ENCODE results near the gene ACSL4.
"Not testable (repeated sequence)": the region's sequence is repeated elsewhere in the genome, so short reads cannot be mapped to it uniquely, and the experiment has no call there.

ACSL4 gene

GRCh38 chrX:109671170-109671569, 61.9 kb downstream of the ACSL4 start:
- DNase-seq (ENCODE audit: low spot score), result not testable (repeated sequence)

- no peak for DNase-seq (ENCODE audit: low spot score)
Measured at GRCh38 chrX:109667986-109668385, 65.1 kb downstream of the ACSL4 start.

- no peak for DNase-seq (ENCODE audit: low spot score)
Measured at GRCh38 chrX:109660435-109661143, 72.5 kb downstream of the ACSL4 start.

GRCh38 chrX:109658391-109658790, 74.7 kb downstream of the ACSL4 start:
- no peak for DNase-seq (ENCODE audit: low spot score)

GRCh38 chrX:109657364-109657763, 75.7 kb downstream of the ACSL4 start:
- not testable (repeated sequence) for DNase-seq (ENCODE audit: low spot score)

- no peak for DNase-seq (ENCODE audit: low spot score)
Measured at GRCh38 chrX:109656774-109657173, 76.3 kb downstream of the ACSL4 start.

- no peak for DNase-seq (ENCODE audit: low spot score)
Measured at GRCh38 chrX:109655502-109656201, 77.4 kb downstream of the ACSL4 start.

- DNase-seq (ENCODE audit: low spot score), result no peak
Measured at GRCh38 chrX:109654516-109655109, 78.4 kb downstream of the ACSL4 start.

GRCh38 chrX:109644671-109645070, 88.4 kb downstream of the ACSL4 start:
- DNase-seq (ENCODE audit: low spot score), result not testable (repeated sequence)

- no peak for DNase-seq (ENCODE audit: low spot score)
Measured at GRCh38 chrX:109643687-109644086, 89.4 kb downstream of the ACSL4 start.

GRCh38 chrX:109638158-109638557, 94.9 kb downstream of the ACSL4 start:
- DNase-seq (ENCODE audit: low spot score), result no peak

- DNase-seq (ENCODE audit: low spot score), result not testable (repeated sequence)
Measured at GRCh38 chrX:109637477-109637876, 95.6 kb downstream of the ACSL4 start.

- peak; percentile 11 for DNase-seq (ENCODE audit: low spot score)
Measured at GRCh38 chrX:109635146-109635545, 97.9 kb downstream of the ACSL4 start.

GRCh38 chrX:109632906-109633504, 100.1 kb downstream of the ACSL4 start:
- DNase-seq (ENCODE audit: low spot score), result peak; percentile 5

GRCh38 chrX:109629310-109629709, 103.7 kb downstream of the ACSL4 start:
- DNase-seq (ENCODE audit: low spot score), result no peak

- DNase-seq (ENCODE audit: low spot score), result no peak
Measured at GRCh38 chrX:109626637-109627036, 106.4 kb downstream of the ACSL4 start.

GRCh38 chrX:109624641-109625616, 108.1 kb downstream of the ACSL4 start, which contains the start of gene KCNE5:
KCNE5 (minus strand) TSS chrX:109625172; CDS start chrX:109625020, 152 bp downstream.
- no peak for DNase-seq (ENCODE audit: low spot score)

GRCh38 chrX:109623997-109624396, 109.1 kb downstream of the ACSL4 start:
- no peak for DNase-seq (ENCODE audit: low spot score)

- DNase-seq (ENCODE audit: low spot score), result no peak
Measured at GRCh38 chrX:109622270-109622669, 110.8 kb downstream of the ACSL4 start.

GRCh38 chrX:109619771-109620170, 113.3 kb downstream of the ACSL4 start:
- no peak for DNase-seq (ENCODE audit: low spot score)

GRCh38 chrX:109614951-109615350, 118.1 kb downstream of the ACSL4 start:
- DNase-seq (ENCODE audit: low spot score), result no peak

Measured in SW480 (cell line).